Stimulated activated CD4-positive, alpha-beta T cell treated with anti-CD3 and anti-CD28 coated beads, Interleukin-12 subunit alpha, Interleukin-12 subunit beta, amount 100 ng/mL, for 4 hours (primary cell): ENCODE results near the gene SEMA5A.

Source experiments
- DNase-seq: peaks from one replicate; pipeline ENCODE4 v3.0.0-alpha.2; 2020

The SEMA5A gene

DNA sequence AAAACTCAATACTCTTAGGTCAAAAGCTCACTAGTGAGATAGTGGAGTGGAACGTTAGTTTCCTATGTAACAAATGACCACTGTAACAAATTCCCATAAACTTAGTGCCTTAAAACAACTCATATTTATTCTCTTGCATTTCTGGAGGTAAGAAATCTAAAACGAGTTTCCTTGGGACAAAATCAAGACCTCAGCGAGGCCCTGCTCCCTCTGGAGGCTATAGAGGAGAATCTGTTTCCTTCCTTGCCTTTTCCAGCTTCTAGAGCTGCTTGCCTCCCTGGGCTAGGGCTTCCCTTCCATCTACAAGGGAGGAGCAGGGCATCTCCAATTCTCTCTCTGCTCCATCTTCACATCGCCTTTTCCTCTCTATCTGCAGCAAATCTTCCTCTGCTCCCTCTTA, 32.0 kb downstream of the SEMA5A start:
- DNase-seq, result no peak

DNA sequence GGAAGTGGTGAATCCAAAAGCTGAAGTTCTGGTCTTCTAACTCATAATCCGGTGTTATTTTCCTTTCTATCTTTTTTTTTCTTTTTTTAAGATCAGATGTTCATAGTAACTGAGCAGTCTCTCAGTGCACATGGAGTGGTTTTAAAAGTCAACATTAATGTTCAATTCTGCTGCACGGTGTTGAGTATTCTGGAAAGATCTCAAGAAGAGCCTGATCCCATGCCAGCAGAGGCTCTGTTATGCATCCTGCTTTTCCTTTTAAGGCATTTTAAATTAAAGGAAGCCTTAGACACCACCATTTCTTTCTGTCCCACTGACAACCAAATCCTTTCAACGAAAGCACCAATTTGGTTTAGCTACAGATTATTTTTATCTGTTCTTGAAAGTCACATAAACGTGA, 33.4 kb downstream of the SEMA5A start:
- DNase-seq, result no peak

DNA sequence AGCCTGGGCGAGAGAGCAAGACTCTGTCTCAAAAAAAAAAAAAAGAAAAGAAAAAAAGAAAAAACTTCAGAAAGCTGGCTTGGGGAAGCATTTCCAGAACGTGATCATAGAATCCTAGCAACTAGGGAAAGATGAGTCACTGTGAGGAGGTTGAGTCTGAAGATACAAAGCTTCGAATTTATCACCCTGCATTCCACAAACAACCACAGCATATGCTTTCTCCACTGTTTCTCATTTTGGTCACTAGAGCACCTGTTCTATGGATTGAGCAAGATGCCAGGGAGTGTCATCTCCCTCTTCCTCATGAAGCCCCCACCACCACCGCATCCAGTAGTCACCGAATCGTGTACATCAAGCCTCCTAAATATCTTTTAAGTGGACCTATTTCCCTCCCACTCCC, 37.9 kb downstream of the SEMA5A start:
- no peak for DNase-seq

DNA sequence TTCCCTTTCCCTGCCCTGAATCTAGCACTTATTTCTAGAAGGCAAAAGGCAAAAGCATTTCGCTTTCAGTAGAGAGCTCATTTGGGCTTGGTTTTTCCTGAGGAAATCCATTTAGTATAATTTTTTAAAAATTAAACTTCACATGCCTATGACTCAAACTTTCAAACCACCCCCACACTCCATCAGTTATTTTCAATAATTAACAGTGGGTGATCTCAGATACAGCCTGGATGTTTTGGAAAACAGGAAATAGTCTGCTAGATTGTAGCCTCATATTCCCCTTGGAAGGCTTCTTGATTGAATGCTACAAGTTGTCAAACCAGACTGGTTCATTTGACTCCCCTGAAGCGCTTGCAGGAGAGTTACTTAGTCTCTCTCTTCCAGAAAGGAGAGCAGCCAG, 40.6 kb downstream of the SEMA5A start:
- no peak for DNase-seq

DNA sequence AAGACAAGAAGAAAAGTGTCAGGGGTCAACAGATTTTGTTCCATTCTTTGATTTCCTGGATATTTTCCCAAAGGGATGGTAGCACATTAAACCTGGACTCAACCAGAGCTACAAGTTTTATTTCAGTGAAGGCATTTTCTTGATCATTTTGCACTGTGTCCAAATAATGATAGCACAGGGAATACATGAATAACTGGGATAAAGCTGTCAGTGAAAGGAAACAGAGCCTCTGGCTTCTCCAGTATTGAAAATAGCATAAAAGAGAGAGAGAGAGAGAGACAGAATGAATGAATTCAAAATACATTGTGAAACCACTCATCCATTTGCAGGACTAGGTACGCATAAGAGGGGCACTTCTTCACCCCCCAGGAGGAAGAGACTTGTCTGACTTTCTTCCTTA, 43.0 kb downstream of the SEMA5A start:
- DNase-seq, result no peak

DNA sequence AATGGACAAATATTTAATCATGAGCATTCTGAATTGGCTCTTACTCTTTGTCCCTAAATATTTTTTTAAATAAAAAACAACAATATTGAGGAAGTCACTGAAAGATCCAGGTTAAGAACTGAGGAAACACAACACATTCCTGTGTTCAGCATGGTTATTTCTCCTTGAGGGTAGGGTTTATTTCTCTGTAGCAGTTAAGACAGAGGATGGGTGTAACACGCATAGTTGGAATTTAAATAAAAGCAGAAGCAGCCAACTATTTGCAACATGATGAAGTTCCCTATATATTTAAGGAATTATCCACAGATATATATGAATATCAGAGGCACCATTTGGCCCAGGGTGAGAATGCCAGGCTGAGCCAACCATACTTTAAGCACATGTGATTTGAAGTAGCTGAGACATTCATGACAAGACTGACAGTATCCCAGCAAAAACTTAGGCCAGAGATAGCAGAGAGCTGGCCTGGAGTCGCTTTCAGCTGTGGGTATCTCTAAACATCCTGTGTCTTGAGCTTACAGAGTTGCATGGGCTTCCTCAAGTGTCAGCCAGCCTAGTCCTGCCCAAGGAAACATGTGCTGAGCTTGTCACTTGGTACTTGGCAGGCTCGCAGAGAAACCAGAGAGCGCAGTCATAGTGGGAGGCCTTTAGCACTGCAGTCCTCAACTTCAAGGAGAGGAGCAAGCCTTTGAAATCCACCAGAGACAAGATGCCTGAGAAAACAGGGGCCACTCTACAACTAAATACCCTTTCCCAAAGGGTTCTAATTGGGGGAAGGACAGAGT, 43.6 kb downstream of the SEMA5A start:
- DNase-seq, result no peak

DNA sequence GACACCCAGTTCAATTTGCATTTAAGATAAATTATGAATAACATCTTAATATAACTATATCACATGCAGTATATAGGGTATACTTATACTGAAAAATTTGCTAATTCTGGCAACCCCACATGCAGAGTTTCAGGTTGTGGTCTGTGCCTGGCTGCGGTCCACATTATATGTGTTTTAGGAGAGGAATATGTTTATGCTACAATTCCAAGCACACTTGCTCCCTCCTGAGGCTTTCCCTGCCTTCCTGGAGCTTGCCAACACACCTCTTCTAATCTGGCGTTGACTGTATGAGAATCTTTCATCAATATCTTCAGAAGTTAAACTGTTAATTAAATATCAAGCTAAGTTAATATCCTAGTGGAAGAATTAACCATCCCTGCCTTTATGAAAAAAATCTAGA, 45.2 kb downstream of the SEMA5A start:
- no peak for DNase-seq

DNA sequence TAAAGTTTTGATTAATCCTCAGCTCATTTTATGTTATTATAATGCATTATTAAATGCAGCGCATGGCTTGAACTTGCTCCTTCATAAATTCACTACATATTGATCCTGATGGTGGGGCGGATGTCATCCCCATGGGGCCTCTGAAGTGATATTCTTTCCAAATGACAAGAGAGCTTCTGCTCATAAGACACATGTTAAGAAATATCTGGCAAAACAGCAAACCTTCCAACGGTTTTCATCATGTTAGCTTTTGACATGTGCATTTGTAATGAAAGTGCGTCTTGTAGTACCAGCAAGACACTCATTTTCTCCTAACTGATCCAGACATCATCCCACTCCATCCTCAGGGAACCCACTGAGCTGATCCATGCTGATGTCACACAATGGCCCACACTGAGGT, 45.7 kb downstream of the SEMA5A start:
- no peak for DNase-seq

DNA sequence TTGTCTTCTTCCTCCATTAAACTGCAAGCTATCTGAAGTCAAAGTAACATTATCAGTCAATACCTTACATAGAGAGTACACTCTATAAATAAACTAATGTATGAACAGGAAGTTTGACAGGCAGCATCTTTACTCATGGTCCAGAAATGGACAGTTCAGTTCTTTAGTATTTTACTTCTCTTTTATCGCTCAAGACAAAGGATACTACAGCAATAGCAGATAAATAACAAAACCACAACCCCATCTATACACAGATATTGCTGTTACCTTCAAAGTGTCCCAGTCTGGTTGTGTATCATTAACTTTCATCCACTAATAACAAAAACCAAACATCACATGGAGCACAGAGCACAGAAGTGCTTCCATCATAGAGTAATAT, 46.4 kb downstream of the SEMA5A start:
- DNase-seq, result no peak

DNA sequence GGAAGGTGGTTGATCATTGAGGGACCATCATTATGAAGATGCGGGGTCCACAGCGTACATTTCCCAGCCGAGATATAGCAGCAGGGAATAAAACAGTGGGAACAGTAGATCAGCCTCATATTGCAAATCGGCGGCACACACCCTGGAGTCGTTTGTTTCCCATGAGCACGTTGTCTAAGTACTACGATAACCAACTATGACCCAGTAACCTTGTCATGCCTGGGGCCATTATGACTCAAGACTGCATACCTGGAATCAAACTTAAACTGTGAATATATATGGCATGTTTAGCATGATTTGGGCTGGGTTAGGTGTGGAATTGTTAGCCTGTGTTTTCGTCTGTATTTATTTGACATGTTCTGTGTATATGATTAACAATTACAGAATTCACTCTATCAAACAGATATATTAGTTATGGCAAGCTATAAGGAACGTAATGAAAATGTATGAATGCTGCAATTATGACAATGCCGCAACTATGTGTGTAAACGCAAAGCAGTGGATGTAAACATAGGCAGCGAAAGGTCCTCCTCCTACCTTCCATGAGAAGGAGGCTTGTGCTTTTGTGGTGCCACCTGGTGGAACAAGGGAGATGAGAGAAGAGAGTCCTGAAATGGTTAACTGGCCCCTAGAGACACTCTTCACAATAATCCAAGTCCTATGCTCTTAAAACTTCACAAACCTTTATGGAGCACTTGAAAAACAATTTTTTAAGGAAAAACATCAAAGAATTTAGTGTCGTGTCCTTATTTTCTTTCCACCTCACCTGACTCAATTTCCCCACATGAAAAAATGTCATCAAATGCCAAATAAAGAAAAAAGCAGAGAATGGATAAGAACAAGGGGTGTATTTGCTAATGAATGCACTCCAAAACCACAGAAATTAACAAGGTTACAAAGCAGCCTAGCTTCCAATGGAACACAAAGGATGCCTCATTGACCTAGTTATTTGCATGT, 47.1 kb downstream of the SEMA5A start:
- no peak for DNase-seq

DNA sequence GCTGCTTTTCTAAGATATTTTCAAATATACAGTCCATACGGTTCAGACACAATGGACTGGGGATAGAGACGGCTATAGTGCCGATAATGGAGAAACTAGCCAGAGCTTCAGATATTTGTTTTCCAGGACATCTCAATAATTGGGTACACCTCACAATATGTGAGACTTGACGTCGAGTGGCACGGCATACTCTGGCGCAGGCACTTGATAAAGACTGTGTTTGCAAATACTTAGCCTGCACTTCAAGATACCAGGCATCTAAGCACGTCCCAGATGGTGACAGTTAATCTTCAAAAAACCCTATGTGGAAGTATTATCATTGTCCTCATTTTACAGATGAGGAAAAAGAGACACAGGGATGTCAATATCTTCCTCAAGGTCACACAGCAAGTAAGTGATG, 48.5 kb downstream of the SEMA5A start:
- no peak for DNase-seq

DNA sequence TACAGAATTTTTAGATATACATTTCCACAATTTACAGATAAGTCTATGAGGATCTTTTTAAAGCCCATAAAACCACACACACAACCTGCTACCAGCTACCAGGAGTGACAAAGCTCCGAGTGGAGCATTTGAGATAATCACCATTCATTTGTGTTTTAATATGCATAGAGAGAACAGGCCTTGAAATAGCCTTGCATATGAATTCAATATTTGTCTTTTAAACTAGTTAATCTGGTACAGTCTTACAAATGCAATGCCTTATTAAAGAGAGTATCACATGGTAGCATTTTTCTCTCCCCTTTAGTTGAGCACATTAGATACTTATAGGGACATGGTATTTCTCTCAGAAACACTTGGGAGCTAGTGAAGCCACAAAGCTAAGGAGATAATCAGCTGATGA, 49.1 kb downstream of the SEMA5A start:
- no peak for DNase-seq

DNA sequence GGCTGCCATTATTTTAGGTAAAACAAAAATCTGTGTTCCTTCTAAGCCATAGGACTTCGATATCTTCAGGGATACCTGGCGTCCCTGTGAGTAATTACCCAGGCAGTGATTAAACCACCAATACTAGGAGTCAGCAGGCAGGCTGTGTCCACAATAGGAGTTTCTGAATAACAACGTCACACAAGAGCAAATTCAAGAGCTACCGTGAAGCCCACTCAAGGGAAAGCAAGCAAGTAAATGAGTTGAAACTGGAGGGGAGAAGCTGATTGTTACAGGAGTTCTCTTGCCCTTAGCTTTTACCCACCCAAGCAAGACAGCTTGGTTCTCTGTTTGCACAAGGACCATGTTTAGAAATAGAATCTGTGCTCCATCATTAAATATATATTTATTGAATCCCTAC, 50.8 kb downstream of the SEMA5A start:
- DNase-seq, result no peak

DNA sequence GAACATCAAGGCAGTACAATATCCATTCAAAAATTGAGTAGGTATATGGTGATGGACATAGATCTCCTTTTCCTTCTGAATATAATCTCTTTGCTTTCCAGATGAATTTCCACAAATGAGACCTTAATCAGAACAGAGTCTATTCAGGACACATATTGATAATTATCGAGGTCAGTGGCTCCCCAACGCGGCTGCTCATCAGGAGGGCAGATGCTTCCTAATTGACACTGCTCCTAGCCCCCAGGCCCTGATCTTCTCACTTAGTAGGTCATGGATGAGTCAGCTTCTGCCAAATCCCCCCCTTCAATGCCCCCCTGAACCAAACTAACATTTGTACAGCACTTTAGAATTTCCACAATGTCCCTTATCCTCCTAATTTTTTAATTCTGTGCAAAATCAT, 51.6 kb downstream of the SEMA5A start:
- DNase-seq, result no peak

DNA sequence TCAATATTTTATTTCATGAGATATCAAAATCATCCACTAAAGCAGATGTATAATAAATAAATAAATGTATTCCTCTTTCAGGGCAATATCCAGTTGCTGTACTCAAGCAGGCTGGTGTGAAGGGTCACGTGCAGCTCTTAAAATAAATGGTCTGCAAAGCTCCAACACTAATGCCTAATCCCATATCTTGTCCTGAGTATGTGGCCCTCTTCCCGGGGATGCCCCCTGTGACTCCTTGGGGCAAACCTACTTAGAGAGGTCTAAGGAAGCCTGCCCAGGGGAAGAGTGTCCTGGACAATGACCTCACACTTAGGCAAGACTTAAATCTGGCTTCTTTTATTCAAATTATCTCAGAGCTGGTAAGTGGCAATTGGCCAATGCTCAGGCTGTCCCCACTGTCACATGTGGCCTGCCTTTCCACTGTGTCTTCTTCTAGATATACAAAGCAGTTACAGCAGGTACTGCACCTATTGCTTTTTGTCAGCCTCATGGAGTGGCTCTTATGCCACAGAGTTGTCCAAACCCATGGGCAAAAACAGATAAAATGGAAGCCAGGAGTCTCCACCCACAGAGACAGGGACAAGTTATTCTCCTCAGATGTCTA, 55.3 kb downstream of the SEMA5A start:
- DNase-seq, result no peak

DNA sequence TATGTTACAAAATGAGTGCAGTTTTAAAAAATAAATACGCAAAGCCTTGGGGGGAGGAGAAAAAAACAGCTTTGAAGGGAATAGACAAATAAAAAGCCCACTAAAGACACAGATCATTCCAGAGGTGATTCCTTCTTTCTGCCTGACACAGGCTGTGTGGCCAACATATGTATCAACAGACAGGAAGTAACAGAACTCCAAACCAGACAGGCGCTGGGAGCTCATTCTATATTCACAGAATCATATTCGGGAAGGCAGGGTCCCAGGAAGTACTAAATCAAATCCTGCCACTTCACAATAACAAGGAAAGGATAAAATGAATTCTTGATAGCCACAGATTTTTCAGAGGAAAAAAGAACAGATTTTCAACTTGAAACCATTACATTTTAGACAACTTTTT, 62.1 kb downstream of the SEMA5A start:
- DNase-seq, result no peak

DNA sequence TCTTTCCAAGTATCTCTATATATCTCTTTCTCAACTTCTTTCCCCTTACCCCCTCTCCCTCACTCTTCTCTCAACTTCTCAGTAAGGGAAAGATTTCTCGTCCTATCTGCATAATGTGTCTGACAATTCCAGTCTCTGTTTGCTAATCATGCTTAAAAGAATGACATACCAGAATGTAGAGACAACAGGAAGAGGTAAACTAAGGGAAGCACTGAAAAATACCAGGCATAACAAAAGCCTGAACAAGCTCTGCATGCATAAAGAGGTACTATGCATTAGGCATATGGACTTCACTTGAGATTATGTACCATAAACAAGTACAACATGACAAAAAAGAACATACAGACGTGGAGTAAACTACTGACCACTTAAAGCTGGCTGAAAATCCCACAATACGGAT, 62.6 kb downstream of the SEMA5A start:
- DNase-seq, result no peak

DNA sequence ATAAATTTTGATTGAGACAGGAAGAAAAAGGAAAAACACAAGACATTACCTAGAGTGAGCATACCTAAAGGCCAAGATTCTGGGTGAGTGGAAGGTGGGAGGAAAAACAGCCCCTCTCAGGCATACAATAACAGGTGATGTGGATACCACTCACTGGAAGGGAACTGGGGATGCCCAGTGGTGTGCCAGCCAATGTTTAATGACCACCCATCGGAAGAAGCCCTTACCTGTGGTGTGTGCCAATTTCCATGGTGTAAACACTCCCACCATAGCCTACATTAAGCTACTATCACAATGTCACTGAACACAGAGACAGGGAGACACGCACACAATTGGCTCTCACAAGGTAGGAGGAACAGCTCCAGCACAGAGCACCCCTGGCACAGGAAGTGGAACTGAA, 63.5 kb downstream of the SEMA5A start:
- DNase-seq, result no peak

DNA sequence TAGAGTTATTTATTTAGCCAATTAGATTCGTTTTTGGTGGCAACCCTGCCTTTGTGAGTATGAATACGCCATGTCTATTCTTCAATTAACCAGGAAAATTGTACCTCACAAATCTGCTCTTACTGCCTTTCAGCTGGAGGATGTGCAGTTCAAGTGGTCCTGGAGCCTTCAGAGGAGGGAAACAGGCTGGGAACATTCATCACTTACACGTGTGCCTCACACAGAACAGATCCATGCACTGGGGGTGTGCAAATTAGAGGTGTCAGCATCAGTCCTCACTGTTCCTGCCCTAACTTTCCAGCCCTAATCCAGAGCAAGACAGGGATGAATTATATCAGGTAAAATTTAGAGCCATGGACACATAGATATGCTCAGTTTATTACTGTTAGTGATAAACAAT, 65.4 kb downstream of the SEMA5A start:
- no peak for DNase-seq

DNA sequence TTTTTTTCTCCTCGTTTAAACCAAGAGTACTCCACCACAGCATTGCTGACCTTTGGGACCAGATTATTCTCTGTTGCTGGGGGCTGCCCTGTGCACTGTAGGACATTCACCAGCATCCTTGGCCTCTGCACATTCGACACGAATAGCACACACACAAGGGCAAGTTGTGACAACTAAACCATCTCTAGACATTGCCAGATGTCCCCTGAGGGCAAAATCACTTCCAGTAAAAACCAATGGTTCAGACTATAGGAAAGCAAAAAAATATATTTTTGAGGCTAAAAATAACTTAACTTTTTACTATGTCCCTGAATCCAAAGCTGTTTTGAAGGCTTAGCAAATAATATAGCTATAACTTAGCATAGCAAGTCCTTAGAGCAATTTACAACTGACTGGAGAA, 65.9 kb downstream of the SEMA5A start:
- DNase-seq, result no peak

DNA sequence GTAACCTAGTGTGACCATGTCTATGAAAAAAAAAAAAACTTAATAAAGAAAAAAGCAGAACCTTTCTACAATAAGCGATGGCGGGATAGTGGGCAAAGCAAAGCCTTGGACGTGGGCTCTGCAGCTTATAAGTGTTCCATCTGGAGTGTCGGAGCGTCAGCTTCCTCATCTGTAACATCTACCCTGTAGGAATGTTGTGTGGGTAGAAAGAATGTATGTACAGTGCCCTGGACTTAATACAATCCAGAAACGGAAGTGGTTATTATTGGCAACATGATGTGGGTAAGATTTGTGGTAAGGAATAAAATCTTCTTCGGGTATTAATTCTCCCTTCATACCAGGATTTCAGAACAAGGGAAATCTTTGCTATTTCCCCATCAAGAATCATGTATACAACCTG, 66.5 kb downstream of the SEMA5A start:
- DNase-seq, result no peak

DNA sequence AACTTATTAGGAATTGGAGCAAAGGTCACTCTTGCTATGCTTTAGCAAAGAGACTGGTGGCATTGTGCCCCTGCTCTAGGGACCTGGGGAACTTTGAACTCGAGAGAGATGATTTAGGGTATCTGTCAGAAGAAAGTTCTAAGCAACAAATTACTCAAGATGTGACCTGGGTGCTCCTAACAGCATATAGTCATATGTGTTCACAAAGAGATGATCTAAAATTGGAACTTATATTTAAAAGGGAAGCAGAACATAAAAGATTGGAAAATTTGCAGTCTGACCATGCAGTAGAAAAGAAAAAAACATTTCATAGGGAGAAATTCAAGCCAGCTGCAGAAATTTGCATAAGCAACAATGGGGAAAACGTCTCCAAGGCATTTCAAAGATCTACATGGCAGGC, 68.3 kb downstream of the SEMA5A start:
- DNase-seq, result no peak

DNA sequence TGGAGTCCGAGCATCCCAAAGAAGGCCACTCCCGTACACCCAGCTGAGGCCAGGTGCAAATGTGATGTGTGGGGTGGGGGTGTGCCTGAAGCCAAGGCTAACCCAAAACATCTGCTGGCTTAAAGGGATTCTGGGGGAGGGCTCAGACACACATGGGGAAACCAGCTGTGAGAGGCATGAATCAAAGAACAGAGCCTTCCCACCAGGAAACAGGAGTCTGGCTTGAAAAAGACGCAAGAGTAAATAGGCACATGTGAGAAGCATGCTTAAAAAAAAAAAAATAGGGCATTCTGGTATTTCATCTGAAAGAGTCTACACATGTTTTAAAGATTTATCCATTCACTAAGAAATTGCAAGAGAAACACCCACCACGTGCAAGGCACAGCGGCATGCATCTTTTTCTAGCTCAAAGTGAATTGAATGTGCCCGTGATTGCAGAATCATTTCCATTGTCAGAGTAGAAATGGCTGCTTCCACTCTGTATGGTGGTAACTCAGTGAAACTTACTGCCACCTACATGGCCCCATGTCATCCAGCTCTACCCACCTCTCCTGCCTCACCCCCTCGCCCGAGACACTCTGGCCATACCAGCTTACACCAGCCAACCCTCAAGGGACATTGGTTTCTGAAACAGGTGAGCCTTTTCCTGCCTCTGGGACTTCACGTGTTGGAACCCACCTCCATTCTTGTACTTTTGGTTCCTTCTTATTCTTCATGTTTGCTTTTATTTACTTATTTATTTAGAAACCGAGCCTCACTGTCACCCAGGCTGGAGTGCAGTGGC, 71.5 kb downstream of the SEMA5A start:
- DNase-seq, result no peak
